Neural progenitor cell (in vitro differentiated cells): Measurements from ENCODE around the gene PTPN18.
"Not testable (repeated sequence)": the region's sequence is repeated elsewhere in the genome, so short reads cannot be mapped to it uniquely, and the experiment has no call there.

Source experiments
- CTCF ChIP-seq: fragments of 200-600 bp; sonication (generic); IDR thresholded peaks from 2 replicates; pipeline ENCODE4 v1.5.1; 2017; ENCODE audit warnings: antibody characterized with exemption, mild to moderate bottlenecking
- EZH2 ChIP-seq: fragments of 200-600 bp; sonication (generic); IDR thresholded peaks from 2 replicates; pipeline ENCODE4 v1.6.1; 2017; ENCODE audit warnings: antibody characterized with exemption, mild to moderate bottlenecking, moderate library complexity
- EZH2phosphoT487 ChIP-seq: fragments of 200-600 bp; sonication (generic); IDR thresholded peaks from 2 replicates; pipeline ENCODE4 v1.6.1; 2017; ENCODE audit warnings: antibody characterized with exemption

DNA sequence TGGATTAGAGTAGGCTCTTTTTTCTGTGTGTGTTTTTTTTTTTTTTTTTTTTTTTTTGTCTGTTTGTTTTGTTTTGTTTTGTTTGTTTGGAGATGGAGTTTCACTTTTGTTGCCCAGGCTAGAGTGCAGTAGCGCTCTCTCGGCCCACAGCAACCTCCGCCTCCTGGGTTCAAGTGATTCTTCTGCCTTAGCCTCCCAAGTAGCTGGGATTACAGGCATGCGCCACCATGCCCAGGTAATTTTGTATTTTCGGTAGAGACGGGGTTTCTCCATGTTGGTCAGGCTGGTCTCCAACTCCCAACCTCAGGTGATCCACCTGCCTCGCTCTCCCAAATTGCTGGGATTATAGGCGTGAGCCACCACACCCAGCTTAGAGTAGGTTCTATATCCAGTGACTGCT lies 22.6 kb upstream of the PTPN18 start:
- TF ChIP-seq CTCF, EZH2, EZH2phosphoT487: not testable (repeated sequence)
